Measurements from ENCODE around the gene CHST11.

The CHST11 gene

DNA sequence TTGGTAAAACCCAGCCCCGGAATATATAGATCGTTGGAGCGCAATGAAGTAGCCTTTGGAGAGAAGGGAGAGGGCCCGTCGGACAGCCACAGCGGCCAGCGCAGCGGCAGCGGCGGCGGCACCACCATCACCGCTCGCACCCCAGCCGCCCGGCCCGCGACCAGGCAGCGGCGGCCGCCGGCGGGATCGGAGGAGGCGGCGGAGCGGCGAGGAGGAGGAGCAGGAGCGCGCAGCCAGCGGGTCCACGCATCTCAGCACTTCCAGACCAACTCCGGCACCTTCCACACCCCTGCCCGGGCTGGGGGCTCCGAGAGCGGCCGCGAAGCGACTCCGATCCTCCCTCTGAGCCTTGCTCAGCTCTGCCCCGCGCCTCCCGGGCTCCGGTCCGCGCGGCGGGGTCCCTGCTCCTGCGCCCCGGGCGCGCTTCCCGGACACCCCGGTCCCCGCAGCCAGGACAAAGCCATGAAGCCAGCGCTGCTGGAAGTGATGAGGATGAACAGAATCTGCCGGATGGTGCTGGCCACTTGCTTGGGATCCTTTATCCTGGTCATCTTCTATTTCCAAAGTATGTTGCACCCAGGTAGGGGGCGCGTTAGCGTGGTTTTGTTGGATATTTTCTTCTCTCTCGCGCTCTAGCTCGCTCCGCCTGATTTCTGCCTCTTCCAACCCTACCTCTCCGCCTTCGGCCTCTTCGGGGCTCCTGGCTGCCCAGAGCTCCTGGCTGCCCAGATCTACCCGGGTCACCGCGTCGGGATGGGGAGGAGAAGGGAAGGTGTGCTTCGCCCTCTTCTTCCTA, 400 bp downstream of the CHST11 start (continued):
- TF ChIP-seq ZNF510 (tag by site-specific recombination; IDR thresholded peaks at IDR 0.05; ENCODE audit: insufficient replicate concordance) (no peak), ZNF623 (tag by site-specific recombination; IDR thresholded peaks at IDR 0.05) (no peak), ZNF202 (tag by site-specific recombination; IDR thresholded peaks at IDR 0.05; ENCODE audit: borderline replicate concordance) (no peak), ZNF610 (tag by site-specific recombination; IDR thresholded peaks at IDR 0.05; ENCODE audit: borderline replicate concordance) (no peak), ZIC2 (tag by site-specific recombination; IDR thresholded peaks at IDR 0.05) (no peak; the same call in 1 of the 2 replicates), KLF16 (tag by site-specific recombination; IDR thresholded peaks at IDR 0.05) (no peak), ZNF366 (tag by site-specific recombination; conservative IDR thresholded peaks at IDR 0.05) (peak; percentile 85), ZNF654 (tag by site-specific recombination; IDR thresholded peaks at IDR 0.05; ENCODE audit: low read depth) (no peak), ZNF140 (tag by site-specific recombination; IDR thresholded peaks at IDR 0.05) (no peak), ZNF501 (tag by site-specific recombination; IDR thresholded peaks at IDR 0.05) (peak; percentile 11; the same call in 1 of the 2 replicates), KLF1 (tag by site-specific recombination; IDR thresholded peaks at IDR 0.05) (no peak; the same call in 1 of the 2 replicates), ZNF121 (tag by site-specific recombination; IDR thresholded peaks at IDR 0.05) (no peak), GLI2 (tag by site-specific recombination; IDR thresholded peaks at IDR 0.05; ENCODE audit: borderline replicate concordance, low read depth) (no peak), ZNF132 (tag by site-specific recombination; IDR thresholded peaks at IDR 0.05; ENCODE audit: borderline replicate concordance) (no peak), ZNF221 (tag by site-specific recombination; IDR thresholded peaks at IDR 0.05; ENCODE audit: borderline replicate concordance) (no peak), ZBTB17 (tag by site-specific recombination; IDR thresholded peaks at IDR 0.05) (peak; percentile 95), ZBTB20 (tag by site-specific recombination; IDR thresholded peaks at IDR 0.05) (peak; percentile 80), OVOL3 (tag by site-specific recombination; IDR thresholded peaks at IDR 0.05) (no peak), ZFHX2 (tag by site-specific recombination; conservative IDR thresholded peaks at IDR 0.05) (no peak), MEIS1 (CRISPR knock-in tag; IDR thresholded peaks at IDR 0.05; ENCODE audit: borderline replicate concordance) (no peak)
- TF ChIP-seq, protein P1, sequence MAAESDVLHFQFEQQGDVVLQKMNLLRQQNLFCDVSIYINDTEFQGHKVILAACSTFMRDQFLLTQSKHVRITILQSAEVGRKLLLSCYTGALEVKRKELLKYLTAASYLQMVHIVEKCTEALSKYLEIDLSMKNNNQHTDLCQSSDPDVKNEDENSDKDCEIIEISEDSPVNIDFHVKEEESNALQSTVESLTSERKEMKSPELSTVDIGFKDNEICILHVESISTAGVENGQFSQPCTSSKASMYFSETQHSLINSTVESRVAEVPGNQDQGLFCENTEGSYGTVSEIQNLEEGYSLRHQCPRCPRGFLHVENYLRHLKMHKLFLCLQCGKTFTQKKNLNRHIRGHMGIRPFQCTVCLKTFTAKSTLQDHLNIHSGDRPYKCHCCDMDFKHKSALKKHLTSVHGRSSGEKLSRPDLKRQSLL (tag by site-specific recombination; IDR thresholded peaks at IDR 0.05) = no peak
- TF ChIP-seq, protein P2, sequence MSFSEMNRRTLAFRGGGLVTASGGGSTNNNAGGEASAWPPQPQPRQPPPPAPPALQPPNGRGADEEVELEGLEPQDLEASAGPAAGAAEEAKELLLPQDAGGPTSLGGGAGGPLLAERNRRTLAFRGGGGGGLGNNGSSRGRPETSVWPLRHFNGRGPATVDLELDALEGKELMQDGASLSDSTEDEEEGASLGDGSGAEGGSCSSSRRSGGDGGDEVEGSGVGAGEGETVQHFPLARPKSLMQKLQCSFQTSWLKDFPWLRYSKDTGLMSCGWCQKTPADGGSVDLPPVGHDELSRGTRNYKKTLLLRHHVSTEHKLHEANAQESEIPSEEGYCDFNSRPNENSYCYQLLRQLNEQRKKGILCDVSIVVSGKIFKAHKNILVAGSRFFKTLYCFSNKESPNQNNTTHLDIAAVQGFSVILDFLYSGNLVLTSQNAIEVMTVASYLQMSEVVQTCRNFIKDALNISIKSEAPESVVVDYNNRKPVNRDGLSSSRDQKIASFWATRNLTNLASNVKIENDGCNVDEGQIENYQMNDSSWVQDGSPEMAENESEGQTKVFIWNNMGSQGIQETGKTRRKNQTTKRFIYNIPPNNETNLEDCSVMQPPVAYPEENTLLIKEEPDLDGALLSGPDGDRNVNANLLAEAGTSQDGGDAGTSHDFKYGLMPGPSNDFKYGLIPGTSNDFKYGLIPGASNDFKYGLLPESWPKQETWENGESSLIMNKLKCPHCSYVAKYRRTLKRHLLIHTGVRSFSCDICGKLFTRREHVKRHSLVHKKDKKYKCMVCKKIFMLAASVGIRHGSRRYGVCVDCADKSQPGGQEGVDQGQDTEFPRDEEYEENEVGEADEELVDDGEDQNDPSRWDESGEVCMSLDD (tag by site-specific recombination; IDR thresholded peaks at IDR 0.05) = peak; percentile 33; the same call in 1 of the 2 replicates
- TF ChIP-seq, protein P3, sequence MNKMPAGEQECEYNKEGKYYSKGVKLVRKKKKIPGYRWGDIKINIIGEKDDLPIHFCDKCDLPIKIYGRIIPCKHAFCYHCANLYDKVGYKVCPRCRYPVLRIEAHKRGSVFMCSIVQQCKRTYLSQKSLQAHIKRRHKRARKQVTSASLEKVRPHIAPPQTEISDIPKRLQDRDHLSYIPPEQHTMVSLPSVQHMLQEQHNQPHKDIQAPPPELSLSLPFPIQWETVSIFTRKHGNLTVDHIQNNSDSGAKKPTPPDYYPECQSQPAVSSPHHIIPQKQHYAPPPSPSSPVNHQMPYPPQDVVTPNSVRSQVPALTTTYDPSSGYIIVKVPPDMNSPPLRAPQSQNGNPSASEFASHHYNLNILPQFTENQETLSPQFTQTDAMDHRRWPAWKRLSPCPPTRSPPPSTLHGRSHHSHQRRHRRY (tag by site-specific recombination; IDR thresholded peaks at IDR 0.05) = no peak
- TF ChIP-seq, protein P4, sequence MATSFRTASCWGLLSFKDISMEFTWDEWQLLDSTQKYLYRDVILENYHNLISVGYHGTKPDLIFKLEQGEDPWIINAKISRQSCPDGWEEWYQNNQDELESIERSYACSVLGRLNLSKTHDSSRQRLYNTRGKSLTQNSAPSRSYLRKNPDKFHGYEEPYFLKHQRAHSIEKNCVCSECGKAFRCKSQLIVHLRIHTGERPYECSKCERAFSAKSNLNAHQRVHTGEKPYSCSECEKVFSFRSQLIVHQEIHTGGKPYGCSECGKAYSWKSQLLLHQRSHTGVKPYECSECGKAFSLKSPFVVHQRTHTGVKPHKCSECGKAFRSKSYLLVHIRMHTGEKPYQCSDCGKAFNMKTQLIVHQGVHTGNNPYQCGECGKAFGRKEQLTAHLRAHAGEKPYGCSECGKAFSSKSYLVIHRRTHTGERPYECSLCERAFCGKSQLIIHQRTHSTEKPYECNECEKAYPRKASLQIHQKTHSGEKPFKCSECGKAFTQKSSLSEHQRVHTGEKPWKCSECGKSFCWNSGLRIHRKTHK (tag by site-specific recombination; IDR thresholded peaks at IDR 0.05) = no peak
- TF ChIP-seq, protein P5, sequence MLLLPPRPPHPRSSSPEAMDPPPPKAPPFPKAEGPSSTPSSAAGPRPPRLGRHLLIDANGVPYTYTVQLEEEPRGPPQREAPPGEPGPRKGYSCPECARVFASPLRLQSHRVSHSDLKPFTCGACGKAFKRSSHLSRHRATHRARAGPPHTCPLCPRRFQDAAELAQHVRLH (tag by site-specific recombination; IDR thresholded peaks at IDR 0.05) = 0 out of 2 replicates have a peak, but pooled peaks have one; percentile 42
- TF ChIP-seq, protein P6, sequence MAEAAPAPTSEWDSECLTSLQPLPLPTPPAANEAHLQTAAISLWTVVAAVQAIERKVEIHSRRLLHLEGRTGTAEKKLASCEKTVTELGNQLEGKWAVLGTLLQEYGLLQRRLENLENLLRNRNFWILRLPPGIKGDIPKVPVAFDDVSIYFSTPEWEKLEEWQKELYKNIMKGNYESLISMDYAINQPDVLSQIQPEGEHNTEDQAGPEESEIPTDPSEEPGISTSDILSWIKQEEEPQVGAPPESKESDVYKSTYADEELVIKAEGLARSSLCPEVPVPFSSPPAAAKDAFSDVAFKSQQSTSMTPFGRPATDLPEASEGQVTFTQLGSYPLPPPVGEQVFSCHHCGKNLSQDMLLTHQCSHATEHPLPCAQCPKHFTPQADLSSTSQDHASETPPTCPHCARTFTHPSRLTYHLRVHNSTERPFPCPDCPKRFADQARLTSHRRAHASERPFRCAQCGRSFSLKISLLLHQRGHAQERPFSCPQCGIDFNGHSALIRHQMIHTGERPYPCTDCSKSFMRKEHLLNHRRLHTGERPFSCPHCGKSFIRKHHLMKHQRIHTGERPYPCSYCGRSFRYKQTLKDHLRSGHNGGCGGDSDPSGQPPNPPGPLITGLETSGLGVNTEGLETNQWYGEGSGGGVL (tag by site-specific recombination; IDR thresholded peaks at IDR 0.05) = no peak
- TF ChIP-seq, protein P7, sequence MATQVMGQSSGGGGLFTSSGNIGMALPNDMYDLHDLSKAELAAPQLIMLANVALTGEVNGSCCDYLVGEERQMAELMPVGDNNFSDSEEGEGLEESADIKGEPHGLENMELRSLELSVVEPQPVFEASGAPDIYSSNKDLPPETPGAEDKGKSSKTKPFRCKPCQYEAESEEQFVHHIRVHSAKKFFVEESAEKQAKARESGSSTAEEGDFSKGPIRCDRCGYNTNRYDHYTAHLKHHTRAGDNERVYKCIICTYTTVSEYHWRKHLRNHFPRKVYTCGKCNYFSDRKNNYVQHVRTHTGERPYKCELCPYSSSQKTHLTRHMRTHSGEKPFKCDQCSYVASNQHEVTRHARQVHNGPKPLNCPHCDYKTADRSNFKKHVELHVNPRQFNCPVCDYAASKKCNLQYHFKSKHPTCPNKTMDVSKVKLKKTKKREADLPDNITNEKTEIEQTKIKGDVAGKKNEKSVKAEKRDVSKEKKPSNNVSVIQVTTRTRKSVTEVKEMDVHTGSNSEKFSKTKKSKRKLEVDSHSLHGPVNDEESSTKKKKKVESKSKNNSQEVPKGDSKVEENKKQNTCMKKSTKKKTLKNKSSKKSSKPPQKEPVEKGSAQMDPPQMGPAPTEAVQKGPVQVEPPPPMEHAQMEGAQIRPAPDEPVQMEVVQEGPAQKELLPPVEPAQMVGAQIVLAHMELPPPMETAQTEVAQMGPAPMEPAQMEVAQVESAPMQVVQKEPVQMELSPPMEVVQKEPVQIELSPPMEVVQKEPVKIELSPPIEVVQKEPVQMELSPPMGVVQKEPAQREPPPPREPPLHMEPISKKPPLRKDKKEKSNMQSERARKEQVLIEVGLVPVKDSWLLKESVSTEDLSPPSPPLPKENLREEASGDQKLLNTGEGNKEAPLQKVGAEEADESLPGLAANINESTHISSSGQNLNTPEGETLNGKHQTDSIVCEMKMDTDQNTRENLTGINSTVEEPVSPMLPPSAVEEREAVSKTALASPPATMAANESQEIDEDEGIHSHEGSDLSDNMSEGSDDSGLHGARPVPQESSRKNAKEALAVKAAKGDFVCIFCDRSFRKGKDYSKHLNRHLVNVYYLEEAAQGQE (tag by site-specific recombination; IDR thresholded peaks at IDR 0.05) = no peak

All from HEK293 (cell line).